Measurements from ENCODE around the gene ISLR. TPM values are rescaled to one million over a fixed set of nuclear protein-coding genes. Genes with fewer than 3 reads are reported as not detected.
"Not testable (repeated sequence)": the region's sequence is repeated elsewhere in the genome, so short reads cannot be mapped to it uniquely, and the experiment has no call there.

ISLR gene
- total and polyA plus RNA-seq, 2 donors, result 6.9 to 11.0 TPM

- 91% methylated on average over 14 of the region's 14 CpGs for WGBS
- no peak overlapping the region for H3K4me3 ChIP-seq (ENCODE audit: low read length in 2 of 2)
- no peak for DNase-seq (ENCODE audit: low read depth in 6 of 9, low spot score in 9 of 9)
- no peaks in the 10 kb centered on the region for H3K36me3 ChIP-seq (ENCODE audit: control insufficient read depth in 2 of 2, insufficient read depth in 2 of 2, low read length in 1 of 2)
- H3K9me3 ChIP-seq (ENCODE audit: control insufficient read depth in 2 of 2, insufficient read depth in 1 of 2, low read length in 1 of 2), result no peaks in the 10 kb centered on the region
- H3K27ac ChIP-seq (ENCODE audit: low read depth in 1 of 2, low read length in 1 of 2), result no peak overlapping the region
- peaks cover 0 to 9% of the 10 kb centered on the region in 2 donors for H3K4me1 ChIP-seq (ENCODE audit: control insufficient read depth in 2 of 2, insufficient read depth in 2 of 2, low read length in 2 of 2)
- peaks cover 0 to 2% of the 10 kb centered on the region in 2 donors for H3K27me3 ChIP-seq (ENCODE audit: control insufficient read depth in 2 of 2, insufficient read depth in 1 of 2, low read length in 1 of 2)
Measured at GRCh38 chr15:74155766-74156417, 17.6 kb upstream of the ISLR start.

- Histone ChIP-seq H3K9me3 (ENCODE audit: control insufficient read depth in 2 of 2, insufficient read depth in 1 of 2, low read length in 1 of 2) (no peaks in the 10 kb centered on the region), H3K27ac (ENCODE audit: low read depth in 1 of 2, low read length in 1 of 2) (no peak overlapping the region), H3K4me3 (ENCODE audit: low read length in 2 of 2) (no peak overlapping the region), H3K27me3 (ENCODE audit: control insufficient read depth in 2 of 2, insufficient read depth in 1 of 2, low read length in 1 of 2) (peaks cover 0 to 2% of the 10 kb centered on the region in 2 donors), H3K36me3 (ENCODE audit: control insufficient read depth in 2 of 2, insufficient read depth in 2 of 2, low read length in 1 of 2) (no peaks in the 10 kb centered on the region), H3K4me1 (ENCODE audit: control insufficient read depth in 2 of 2, insufficient read depth in 2 of 2, low read length in 2 of 2) (peaks cover 0 to 9% of the 10 kb centered on the region in 2 donors)
- 14% methylated on average over 7 of the region's 7 CpGs for whole genome bisulfite sequencing
- DNase-seq (ENCODE audit: low read depth in 6 of 9, low spot score in 9 of 9), result peak in 3 of 9 donors; percentile 16 to 56 (median 43)
Measured at GRCh38 chr15:74156678-74157411, 16.7 kb upstream of the ISLR start.

DNA sequence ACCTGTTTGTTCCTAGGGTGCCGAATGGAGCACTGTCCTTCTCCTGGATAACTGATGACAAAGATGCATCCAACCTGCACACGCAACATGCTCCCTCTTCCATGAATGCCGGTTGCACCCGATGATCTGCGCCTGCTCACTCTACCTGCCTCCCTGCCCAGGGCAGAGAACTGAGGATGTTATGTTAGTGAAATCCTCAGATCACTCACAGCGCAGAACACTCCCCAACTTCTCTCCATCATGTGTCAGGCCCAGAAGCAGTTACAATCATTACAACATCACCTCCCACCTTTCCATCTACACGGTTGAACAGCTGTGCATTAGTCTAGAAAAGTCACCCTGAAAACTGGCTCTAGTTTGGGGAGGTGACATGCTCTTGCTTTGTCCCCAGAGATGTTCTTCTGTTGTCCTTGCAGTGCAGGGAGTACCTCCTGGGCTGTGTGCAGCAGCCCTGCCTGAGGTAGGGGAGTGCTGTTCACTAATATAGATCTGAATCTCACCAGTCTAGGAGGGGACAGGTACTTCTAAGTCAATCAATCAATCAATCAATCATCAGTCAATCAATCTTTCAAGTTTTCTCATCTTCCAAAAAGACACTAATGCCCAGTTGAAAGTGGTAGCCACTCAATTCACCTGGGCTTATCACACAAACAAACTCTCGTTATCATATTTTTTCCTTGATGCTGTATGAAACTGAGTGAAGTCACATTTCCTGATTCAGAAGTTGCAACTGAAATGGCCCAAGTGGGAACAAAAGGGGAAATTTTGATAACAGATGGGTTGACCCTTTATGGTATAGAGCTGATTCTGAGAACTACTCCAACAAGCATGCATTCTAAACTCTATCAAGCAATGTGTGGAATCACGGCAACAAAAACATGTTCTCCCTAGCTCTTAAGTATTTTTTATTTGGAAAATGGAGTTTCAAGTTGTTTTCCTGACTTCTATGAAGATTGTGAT is 15.4 kb upstream of the ISLR start:
- 97% methylated on average over 9 of the region's 9 CpGs for WGBS
- H3K36me3 ChIP-seq (ENCODE audit: control insufficient read depth in 2 of 2, insufficient read depth in 2 of 2, low read length in 1 of 2), result no peaks in the 10 kb centered on the region
- DNase-seq (ENCODE audit: low read depth in 6 of 9, low spot score in 9 of 9), result no peak

GRCh38 chr15:74158855-74159650 is 14.5 kb upstream of the ISLR start:
- DNase-seq (ENCODE audit: low read depth in 6 of 9, low spot score in 9 of 9), result no peak
- Histone ChIP-seq H3K27me3 (ENCODE audit: control insufficient read depth in 2 of 2, insufficient read depth in 1 of 2, low read length in 1 of 2) (no peaks in the 10 kb centered on the region), H3K4me1 (ENCODE audit: control insufficient read depth in 2 of 2, insufficient read depth in 2 of 2, low read length in 2 of 2) (peaks cover 0 to 9% of the 10 kb centered on the region in 2 donors), H3K4me3 (ENCODE audit: low read length in 2 of 2) (no peak overlapping the region), H3K36me3 (ENCODE audit: control insufficient read depth in 2 of 2, insufficient read depth in 2 of 2, low read length in 1 of 2) (no peaks in the 10 kb centered on the region), H3K27ac (ENCODE audit: low read depth in 1 of 2, low read length in 1 of 2) (no peak overlapping the region), H3K9me3 (ENCODE audit: control insufficient read depth in 2 of 2, insufficient read depth in 1 of 2, low read length in 1 of 2) (no peaks in the 10 kb centered on the region)
- 88% methylated on average over 5 of the region's 5 CpGs for WGBS

More for the DNA sequence above, 15.4 kb upstream of the ISLR start:
- H3K4me1 ChIP-seq (ENCODE audit: control insufficient read depth in 2 of 2, insufficient read depth in 2 of 2, low read length in 2 of 2), result peaks cover 0 to 9% of the 10 kb centered on the region in 2 donors
- peaks cover 0 to 2% of the 10 kb centered on the region in 2 donors for H3K27me3 ChIP-seq (ENCODE audit: control insufficient read depth in 2 of 2, insufficient read depth in 1 of 2, low read length in 1 of 2)
- no peak overlapping the region for H3K4me3 ChIP-seq (ENCODE audit: low read length in 2 of 2)
- no peaks in the 10 kb centered on the region for H3K9me3 ChIP-seq (ENCODE audit: control insufficient read depth in 2 of 2, insufficient read depth in 1 of 2, low read length in 1 of 2)
- no peak overlapping the region for H3K27ac ChIP-seq (ENCODE audit: low read depth in 1 of 2, low read length in 1 of 2)

GRCh38 chr15:74159773-74160172 is 13.7 kb upstream of the ISLR start:
- Histone ChIP-seq H3K9me3 (ENCODE audit: control insufficient read depth in 2 of 2, insufficient read depth in 1 of 2, low read length in 1 of 2) (no peaks in the 10 kb centered on the region), H3K27ac (ENCODE audit: low read depth in 1 of 2, low read length in 1 of 2) (no peak overlapping the region), H3K4me1 (ENCODE audit: control insufficient read depth in 2 of 2, insufficient read depth in 2 of 2, low read length in 2 of 2) (peaks cover 0 to 9% of the 10 kb centered on the region in 2 donors), H3K4me3 (ENCODE audit: low read length in 2 of 2) (no peak overlapping the region), H3K36me3 (ENCODE audit: control insufficient read depth in 2 of 2, insufficient read depth in 2 of 2, low read length in 1 of 2) (no peaks in the 10 kb centered on the region), H3K27me3 (ENCODE audit: control insufficient read depth in 2 of 2, insufficient read depth in 1 of 2, low read length in 1 of 2) (no peaks in the 10 kb centered on the region)
- 97% methylated on average over 1 of the region's 1 CpG for WGBS
- no peak for DNase-seq (ENCODE audit: low read depth in 6 of 9, low spot score in 9 of 9)

DNA sequence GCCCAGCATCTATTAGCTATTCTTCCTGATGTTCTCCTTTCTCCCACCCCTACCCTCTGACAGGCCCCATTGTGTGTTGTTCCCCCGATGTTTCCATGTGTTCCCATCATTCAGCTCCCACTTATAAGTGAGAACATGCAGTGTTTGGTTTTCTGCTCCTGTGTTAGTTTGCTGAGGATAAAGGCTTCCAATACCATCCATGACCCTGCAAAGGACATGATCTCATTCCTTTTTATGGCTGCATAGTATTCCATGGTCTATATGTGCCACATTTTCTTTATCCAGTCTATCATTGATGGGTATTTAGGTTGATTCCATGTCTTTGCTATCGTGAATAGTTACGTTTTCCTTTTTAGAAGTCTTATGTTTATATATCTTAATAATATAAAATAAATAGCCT is 13.1 kb upstream of the ISLR start:
- not testable (repeated sequence) for H3K4me1 ChIP-seq (ENCODE audit: control insufficient read depth in 2 of 2, insufficient read depth in 2 of 2, low read length in 2 of 2); H3K27ac ChIP-seq (ENCODE audit: low read depth in 1 of 2, low read length in 1 of 2); H3K36me3 ChIP-seq (ENCODE audit: control insufficient read depth in 2 of 2, insufficient read depth in 2 of 2, low read length in 1 of 2); H3K27me3 ChIP-seq (ENCODE audit: control insufficient read depth in 2 of 2, insufficient read depth in 1 of 2, low read length in 1 of 2); DNase-seq (ENCODE audit: low read depth in 6 of 9, low spot score in 9 of 9); H3K4me3 ChIP-seq (ENCODE audit: low read length in 2 of 2); H3K9me3 ChIP-seq (ENCODE audit: control insufficient read depth in 2 of 2, insufficient read depth in 1 of 2, low read length in 1 of 2)
- WGBS, result 96% methylated on average over 3 of the region's 3 CpGs

- not testable (repeated sequence) for H3K4me3 ChIP-seq (ENCODE audit: low read length in 2 of 2); DNase-seq (ENCODE audit: low read depth in 6 of 9, low spot score in 9 of 9); H3K27me3 ChIP-seq (ENCODE audit: control insufficient read depth in 2 of 2, insufficient read depth in 1 of 2, low read length in 1 of 2); H3K36me3 ChIP-seq (ENCODE audit: control insufficient read depth in 2 of 2, insufficient read depth in 2 of 2, low read length in 1 of 2); H3K9me3 ChIP-seq (ENCODE audit: control insufficient read depth in 2 of 2, insufficient read depth in 1 of 2, low read length in 1 of 2); H3K27ac ChIP-seq (ENCODE audit: low read depth in 1 of 2, low read length in 1 of 2); H3K4me1 ChIP-seq (ENCODE audit: control insufficient read depth in 2 of 2, insufficient read depth in 2 of 2, low read length in 2 of 2)
- WGBS, result 98% methylated on average over 3 of the region's 3 CpGs
Measured at GRCh38 chr15:74162195-74162536, 11.3 kb upstream of the ISLR start.

DNA sequence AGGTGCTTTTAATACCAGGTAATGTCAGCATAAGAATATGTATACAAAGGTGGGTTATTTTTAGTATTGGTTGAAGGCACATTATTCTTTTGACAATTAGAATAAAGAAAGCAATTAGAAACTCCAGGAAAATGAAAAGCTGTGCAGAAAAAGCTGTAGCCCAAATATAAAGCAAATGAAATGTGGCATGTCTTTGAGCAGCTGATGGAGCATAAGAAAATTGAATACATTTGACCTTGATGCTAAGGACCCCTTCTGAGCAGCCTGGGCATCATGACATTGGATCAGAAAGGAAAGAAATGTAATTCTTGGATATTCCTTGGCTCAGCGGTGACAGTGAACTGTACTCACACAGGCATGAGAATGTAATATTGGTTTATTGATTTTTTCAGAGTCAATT is 8.0 kb upstream of the ISLR start:
- 100% methylated on average over 1 of the region's 1 CpG for WGBS
- no peak for DNase-seq (ENCODE audit: low read depth in 6 of 9, low spot score in 9 of 9)
- no peaks in the 10 kb centered on the region for H3K36me3 ChIP-seq (ENCODE audit: control insufficient read depth in 2 of 2, insufficient read depth in 2 of 2, low read length in 1 of 2)
- no peaks in the 10 kb centered on the region for H3K4me1 ChIP-seq (ENCODE audit: control insufficient read depth in 2 of 2, insufficient read depth in 2 of 2, low read length in 2 of 2)
- no peak overlapping the region for H3K27ac ChIP-seq (ENCODE audit: low read depth in 1 of 2, low read length in 1 of 2)
- H3K27me3 ChIP-seq (ENCODE audit: control insufficient read depth in 2 of 2, insufficient read depth in 1 of 2, low read length in 1 of 2), result no peaks in the 10 kb centered on the region
- H3K9me3 ChIP-seq (ENCODE audit: control insufficient read depth in 2 of 2, insufficient read depth in 1 of 2, low read length in 1 of 2), result no peaks in the 10 kb centered on the region
- H3K4me3 ChIP-seq (ENCODE audit: low read length in 2 of 2), result no peak overlapping the region

Measured in thymus (tissue), 11 donors.